HG03521 (cell line): ENCODE results near the gene FNDC11.

Experiments
- ATAC-seq: cut with Tn5 transposase; IDR thresholded peaks from one replicate; pipeline ENCODE4 v1.9.1; 2021; ENCODE audit warnings: mild to moderate bottlenecking, moderate library complexity; ENCODE audit not compliant: unreplicated experiment

FNDC11 gene

DNA sequence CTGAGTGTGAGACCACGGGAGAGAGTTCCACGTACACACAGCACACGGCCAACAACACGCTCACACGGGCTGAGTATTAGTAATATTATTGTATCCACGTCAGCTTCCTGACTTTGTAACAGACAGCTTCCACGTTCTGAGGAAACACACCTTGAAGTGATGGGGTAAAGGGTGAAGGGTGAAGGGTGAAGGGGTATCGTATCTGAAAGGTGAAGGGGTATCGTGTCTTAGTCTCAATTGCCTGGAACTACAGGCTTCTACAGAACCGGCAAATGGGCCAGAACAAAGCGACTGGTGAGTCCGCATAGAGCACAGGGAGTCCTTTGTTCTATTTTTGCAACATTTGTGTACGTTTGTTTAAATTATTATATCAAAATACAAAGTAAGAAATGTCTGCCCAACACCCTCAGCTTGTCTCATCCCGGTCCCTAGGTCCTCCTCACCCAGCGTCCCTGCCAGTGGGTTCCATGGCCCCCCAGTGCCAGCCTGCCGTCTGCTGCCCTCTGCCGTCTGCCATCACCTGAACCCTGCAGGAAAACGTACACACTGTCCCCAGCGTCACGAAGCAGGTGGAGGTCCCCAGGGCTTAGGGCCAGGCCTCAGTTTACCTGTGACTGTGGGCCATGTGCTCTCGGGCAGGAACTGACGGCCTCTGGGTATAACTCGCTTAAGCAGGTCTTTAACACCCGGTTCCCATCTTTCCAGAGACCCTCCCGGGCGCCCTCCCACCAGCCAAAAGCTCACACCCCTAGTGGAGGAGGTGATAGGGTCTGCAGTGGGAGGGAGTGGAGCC, 24.5 kb downstream of the FNDC11 start:
- no peak for ATAC-seq

DNA sequence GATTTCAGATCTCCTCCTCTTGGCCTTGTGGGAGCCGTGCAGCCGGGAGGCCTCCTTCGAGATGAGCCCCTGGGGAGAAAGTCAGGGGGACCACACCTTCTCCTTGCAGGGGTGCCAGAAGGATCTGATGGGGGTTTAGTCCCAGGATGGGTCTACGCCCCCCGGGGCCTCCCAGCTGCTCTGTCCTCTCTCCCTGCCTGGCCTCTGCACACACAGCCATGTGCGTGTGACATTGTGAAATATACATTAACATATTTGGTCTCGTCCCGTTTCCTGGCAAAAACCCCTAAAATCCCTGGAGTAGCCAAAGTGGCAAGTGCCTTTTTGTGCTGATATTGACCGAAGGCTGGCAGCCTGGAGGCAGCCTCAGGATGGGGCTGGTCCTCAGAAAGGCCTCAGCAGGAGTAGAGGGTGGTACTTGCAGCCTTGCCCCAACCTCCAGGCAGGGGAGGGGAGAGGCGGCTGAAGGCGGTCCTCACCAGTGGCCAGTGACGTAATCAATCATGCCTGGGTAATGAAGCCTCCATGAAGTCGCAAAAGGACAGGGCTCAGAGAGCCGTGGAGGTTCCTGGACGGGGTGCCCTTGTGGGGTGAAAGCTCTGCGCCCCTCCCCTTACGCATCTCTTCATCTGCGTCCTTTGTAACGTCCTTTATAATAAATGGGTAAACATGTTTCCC, 25.2 kb downstream of the FNDC11 start:
- no peak for ATAC-seq

DNA sequence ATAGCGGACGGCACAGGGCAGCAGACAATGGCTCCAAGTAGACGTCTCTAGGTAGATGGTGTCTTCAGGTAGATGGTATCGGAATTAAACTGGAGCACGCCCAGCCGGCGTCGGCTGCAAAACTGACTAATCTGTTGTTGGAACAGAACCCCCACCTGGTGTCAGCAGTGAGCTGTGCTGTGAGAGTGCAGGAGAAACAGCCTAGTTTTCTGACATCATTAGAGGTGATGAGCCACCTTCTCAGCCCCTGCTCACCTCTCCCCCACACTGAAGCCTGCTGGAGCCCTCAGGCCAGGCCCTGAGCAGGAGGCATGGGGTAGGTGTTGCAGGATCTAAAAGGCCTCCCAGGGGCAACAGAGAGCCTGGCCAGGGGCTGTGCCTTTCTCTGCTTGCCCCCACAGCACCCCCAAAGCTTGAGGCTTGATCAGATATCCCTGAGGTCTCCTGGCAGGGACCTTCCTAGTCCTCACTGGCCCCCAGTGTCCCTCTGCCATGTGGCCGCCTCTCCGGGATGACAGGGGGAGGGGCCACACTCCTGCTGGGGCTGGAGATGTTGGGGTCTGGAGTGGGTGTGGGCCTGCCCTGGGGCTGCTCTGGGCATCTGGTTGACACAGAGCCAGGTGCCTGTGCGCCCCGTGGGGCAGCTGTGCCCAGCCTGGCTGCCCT, 27.0 kb downstream of the FNDC11 start:
- ATAC-seq: no peak

DNA sequence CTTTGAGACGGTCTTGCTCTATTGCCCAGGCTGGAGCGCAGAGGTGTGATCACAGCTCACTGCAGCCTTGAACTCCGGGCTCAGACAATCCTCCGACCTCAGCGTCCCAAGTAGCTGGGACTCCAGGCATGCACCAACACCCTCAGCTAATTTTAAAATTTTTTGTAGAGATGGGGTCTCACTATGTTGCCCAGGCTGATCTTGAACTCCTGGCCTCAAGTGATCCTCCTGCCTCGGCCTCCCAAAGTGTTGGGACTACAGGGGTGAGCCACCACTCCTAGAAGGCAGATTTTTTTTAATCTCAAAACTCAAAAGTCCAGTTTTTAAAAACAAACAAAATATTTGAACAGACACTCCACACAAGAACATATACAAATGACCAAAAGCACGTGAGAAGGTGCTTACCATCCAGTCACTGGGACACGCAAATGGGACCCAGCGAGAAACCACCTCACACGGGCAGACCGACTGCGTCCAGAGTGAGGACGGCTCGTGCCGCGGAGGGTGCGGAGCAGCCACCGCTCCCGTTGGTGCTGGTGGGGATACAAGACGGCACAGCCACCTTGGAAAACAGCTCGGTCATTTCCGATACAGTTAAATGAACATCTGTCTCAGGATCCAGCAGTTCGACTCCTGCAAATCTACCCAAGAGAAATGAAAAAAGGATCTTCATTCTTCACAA, 28.6 kb downstream of the FNDC11 start:
- no peak for ATAC-seq

DNA sequence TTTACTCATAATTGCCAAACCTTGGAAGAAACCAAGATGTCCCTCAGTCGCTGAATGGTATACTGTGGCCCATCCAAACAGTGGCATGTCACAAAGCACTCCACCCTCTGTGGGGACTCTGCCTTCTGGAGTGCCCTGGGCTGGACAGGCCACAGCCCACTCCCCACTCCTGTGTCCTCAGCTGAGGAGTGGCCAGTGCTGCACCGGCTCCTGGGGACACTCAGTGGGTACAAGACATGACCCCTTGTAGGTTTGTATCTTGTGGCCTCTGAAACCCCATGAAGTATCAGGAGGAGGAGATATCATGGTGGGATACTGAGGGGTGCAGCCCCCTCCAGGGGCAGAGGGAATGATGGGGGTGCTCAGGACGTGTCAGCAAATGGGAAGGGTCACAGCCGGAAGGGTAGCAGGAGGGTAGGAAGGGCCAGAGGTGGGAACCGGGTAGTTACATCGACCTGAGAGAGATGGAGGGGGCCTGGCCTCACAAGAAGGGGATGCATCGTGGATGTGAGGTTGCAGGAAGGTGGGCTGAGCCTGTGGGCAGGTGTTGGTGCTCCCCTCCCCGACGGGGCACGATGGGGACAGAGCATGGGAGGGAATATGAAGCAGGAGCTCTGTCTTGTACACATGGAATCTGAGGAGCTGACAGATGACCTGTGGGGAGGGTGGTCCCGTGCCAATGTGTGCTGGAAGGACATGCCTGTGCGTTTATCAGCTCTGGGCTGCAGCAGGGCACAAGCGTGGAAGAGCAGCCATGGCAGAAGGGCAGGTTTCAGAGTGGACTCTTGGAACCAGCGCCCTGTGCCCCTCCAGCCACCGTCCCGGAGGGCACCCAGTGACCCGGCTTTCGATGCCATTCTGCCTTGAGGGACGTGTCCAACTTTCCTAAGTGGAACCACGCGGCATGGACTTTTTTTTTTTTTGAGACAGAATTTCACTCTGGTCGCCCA, 31.9 kb downstream of the FNDC11 start:
- no peak for ATAC-seq

DNA sequence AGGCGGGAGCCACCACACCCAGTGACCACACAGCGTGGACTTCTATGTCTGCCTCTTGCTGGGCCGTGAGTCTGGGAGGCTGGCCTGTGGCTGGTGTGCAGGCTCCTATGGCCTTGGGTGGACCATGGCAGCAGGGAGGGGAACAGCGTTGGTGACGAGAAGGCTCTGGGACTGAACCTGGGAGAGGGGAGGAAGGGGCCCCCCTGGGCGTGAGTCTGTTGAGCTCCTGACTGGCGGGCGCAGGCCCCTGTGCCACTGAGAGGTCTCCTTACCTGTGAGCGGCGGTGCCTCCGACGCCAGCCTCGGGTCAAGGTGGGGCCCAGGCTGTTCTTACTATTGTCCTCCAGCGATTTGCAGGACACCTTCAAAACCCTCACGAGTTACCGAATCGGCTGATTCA, 32.8 kb downstream of the FNDC11 start:
- no peak for ATAC-seq

DNA sequence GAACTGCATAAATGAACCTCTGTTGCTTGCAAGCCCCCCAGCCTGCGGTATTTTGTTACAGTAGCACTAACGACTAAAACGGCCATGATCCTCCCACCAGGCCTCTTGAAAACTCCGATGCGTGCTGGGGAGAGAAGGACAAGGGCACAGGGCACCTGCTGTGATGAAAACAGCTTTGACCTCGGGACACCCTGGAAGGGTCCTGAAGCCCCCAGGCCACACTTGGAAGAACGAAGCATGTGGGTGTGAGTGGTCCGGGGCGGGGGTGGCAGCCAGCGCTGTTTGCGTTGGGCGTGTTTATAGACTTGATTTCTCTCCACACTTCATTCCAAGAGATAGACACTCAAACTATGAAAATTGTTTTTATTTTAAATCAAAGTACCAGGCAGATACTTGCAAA, 33.3 kb downstream of the FNDC11 start:
- ATAC-seq: no peak

DNA sequence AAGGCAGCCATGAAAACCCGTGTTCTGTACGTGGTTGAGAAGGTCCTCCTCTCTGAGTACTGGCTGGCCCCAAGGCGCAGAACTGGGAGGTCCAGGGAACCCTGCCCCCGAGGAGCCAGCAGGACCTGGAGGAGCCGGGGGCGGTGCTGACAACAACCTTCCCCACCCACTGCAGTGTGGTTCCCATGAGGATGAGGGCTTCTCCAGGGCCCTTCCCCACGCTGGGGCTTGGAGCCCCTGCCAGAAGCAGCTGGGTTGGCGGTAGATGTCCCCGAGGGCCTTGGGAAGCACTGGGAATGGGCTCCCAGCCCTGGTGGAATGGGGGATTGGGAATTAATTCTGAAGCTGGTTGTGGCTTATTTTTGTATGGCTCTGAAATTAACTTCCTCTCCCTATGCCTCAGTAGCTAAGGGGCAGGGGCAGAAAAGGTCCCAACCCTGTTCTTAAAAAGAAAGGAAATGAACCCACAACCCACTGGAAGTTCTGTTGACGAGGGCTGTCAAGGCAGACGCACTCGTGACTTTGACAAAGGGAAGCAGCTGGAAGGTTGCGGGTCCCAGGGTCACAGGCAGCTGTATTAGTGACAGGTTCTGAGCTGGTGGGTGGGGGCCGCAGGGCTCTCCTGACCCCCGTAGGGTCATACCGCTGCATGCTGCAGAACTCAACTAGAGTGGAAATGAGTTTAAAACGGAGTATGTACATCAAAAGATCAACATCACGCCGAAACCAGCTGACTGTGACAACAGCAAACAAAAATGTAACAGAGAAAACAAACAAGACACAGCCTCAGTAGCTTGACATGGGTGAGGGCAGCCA, 34.0 kb downstream of the FNDC11 start:
- no peak for ATAC-seq

DNA sequence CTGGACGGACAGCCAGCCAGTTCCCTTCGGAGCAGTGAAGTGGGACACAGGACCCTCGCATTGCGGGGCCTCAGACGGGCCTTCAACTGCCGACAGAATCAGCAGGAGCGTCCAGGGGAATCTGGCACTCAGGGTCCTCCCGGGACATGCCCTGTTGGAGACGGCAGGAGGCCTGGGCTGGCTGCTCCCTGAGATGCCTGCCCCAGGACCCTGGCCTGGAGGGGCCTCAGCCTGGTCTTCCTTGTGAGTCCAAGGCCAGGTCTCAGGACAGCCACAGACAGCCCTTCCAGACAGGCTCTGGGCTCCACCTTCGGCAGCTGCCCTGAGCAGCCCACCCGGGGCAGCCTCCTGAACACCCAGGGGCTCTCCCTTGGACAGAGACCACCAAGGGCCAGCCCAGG, 34.7 kb downstream of the FNDC11 start:
- ATAC-seq: no peak

DNA sequence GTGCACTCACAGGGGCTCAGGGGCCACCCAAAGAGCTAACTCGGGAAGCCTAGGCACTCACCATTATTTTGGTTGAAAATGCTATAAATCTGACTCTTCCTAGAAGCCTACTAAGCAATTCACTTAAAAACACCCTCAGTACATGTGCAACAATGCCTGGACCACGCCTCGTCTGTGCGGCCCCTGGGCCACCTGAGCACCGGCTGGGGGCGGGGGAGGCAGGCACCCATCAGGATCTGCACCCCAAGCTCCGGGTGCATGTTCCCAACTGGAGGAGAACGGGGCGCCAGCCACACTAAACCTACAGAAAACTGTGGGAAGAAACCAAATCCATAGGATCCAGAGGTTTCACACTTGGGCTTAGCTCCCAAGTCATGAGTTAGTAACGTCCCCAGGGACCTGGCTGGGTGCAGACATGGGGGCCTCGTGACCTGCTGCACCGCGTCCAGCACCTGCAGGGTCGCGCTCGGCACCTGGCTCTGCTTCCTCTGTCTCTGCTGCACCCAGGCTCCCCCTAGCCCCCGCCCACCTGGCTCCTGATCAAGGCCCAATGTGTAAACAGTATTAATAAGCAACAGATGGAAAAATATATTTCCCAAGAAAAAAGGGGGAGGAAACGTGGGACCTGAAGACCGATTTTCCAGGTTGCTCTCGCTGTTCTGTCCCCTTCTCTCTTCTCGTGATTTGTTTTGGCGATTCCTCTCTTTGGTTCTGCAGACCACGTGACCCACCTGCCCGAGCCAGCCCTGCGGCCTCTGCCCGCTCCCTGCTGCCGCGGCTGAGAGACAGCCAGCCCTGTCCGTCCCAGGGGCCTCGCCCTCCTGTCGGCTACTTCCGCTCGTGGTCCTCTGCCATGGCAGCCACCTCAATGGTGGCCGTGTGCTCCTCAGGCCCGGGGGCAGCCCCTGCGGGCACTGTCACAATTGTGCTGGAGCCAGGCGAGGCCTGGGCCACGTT, 35.6 kb downstream of the FNDC11 start:
- ATAC-seq: no peak

DNA sequence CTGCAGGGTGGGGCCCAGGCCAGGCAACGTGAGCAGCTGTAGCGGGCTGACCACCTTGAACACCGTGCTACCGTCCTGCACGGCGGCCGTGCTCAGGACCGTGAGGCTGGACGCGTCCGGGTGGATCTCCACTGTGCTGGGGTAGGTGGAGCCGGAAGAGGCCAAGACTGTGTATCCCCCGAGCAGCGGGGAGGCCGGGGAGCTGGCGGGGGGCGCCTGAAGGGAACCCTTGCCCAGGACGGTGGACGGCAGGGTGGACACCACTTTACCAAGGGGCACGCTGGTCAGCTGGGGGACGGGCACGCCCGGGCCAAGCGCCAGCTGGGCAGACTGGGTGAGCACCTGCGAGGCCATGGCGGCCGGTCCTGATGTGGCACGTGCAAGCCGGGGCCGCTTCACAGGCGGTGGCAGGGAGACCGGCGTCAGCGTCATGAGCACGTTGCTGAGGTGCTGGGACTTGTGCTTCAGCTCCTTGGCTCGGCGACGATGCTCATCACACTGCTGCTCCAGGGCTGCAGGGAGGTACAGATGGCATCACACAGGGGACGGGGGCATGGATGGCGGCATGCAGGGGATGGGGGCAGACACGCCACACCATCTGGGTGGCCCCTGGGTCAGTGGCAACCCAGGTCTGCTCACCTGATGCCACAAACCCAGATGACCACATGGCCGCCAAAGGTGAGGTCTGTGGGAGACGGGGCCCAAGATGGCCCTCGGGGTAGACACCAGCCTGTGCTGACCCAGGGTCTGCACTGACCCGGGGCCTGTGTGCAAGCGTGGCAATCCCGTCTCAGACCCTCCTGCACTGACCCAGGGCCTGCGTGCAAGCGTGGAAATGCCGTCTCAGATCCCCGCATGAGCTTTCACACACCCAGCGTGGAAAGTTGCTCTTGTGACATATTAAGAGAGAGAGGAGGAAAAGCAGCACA, 36.5 kb downstream of the FNDC11 start:
- no peak for ATAC-seq

DNA sequence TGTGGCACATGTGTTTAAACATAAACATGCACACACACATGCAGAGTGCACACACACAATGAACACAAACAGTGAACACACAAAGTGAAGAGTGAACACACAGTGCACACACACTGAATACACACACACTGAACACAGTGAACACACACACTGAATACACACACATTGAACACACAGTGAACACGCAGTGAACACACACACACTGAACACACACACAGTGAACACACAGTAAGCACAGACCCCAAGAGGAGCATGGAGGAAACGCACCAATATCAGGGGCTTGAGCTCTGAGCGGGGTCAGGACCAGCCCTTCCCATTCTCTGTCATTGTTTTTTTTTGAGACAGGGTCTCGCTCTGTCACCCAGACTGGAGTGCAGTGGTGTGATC, 37.2 kb downstream of the FNDC11 start:
- no peak for ATAC-seq

DNA sequence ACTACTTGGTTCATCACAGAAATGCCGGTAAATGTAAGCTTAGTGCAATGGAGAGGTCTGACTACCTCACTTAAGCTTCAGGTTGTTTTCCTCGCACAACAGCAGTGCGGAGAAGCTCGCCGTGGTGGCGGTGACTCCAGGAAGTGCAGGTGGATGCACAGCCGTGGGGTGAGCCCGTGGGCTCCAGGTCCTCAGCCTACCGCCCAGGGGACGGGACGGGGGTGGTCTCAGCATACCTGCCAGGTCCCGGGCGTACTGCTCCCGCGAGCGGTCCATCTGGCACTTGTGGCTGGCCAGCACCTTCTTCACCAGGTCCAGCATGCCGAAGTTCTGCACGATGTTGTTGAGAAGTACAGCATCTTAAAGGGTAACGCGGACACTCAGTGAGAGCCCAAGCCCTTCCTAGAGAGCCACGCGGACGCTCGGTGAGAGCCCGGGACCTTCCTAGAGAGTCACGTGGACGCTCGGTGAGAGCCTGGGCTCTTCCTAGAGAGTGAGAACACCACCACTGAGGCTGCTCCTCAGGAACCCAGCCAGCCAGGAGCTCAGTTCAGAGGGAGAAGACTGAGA, 37.9 kb downstream of the FNDC11 start:
- ATAC-seq: no peak

DNA sequence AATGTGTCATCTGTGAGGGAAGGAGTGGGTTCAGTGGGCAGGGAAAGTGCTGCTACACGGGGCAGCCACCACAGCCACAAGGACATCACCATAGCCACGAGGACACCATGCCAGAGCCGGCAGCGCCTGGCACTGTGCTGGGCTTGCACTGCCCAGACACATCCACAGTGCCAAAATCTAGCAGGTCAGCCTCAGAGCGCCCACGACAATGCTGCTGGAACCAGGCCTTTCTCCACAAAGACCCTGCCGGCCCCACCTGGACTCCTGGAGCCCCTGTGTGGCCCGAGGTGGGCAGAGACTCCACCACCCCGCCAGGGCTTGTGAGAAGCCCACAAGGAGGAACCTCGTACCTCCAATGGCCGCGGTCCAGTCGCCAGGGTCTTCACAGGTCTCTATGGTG, 38.7 kb downstream of the FNDC11 start:
- no peak for ATAC-seq

DNA sequence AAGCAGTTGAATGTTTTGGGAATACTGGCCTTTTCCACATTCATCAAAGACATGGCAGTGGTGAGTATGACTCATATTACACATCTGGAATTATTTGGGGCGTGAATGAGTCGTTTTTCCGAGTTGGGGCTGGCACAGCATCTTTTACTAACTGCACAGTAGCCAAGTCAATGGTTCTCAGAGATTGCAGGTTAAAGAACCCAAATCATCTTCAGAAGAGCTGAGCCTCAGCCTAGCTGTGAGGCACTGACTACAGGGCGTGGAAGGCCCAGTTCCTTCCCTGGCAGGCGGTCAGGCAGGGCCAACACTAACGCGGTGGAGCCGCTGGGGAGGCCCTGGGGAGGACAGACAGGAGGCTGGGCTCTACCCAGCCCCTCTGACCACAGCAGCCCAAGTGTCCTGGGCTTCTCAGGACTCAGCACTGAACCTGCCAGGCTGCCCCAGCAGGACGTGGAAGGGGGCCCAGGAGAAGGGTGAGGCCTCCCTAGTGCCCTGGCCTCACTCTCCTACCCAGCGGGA, 40.1 kb downstream of the FNDC11 start:
- no peak for ATAC-seq

DNA sequence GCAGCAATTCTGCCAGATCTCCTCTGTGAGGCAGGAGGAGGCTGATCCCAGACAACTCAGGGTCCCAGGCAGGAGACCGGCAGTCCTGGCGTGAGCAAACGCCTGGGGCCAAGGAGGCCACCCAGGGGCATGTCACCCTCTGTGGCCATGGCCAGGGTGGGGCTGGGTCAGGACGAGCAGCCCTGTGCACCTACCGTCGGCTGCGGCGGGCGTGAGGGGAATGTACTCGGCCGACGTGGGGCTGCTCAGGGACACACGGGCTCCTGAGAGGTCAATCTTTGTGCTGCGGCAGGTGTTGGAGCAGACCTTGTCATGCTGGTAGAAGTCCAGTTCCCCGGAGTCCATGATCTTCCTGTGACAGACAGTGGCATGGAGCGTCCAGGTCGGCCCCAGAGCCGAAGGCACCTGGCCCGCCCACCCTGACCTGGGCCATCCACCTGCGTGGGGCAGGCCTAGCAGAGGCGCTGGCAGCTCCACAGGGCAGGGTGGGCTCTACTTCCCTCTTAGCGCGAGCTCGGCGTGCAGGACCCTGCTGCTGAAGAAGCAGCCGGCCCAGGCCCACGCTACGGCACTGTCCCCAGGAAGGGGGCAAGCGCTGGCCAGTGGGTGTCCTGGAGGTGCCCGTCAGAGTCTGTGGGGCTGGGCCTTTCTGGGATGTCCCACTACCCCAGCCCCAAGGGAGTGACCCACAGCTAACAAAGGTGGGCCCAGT, 41.6 kb downstream of the FNDC11 start:
- no peak for ATAC-seq
